HCT116 (cell line): Measurements from ENCODE around the gene TPST1. TPM values are rescaled to one million over a fixed set of nuclear protein-coding genes. Genes with fewer than 3 reads are reported as not detected.

Experiments used
- ATAC-seq: fragments of 200-7000 bp; cut with Tn5 transposase; 2 replicates; pipeline ENCODE4 v1.9.1; 2020; ENCODE audit warnings: mild to moderate bottlenecking, moderate library complexity
- BruUV-seq: library from RNA; stranded (reverse); fragments of 400-500 nt; replicated peaks from 2 replicates; lab custom pipeline; 2021; lab: Mats Ljungman, UMichigan
- CTCF ChIA-PET: fragments of 300-600 bp; sonication (Branson Sonifier 250); formaldehyde crosslinking; loops from one replicate; lab custom pipeline; 2021; ENCODE audit warnings: antibody characterized with exemption; lab: Charles Lee
- POLR2A ChIA-PET: fragments of 300-600, 350-600 bp; sonication (Branson Sonifier 250); formaldehyde crosslinking; loops from one replicate; lab custom pipeline; 2021; ENCODE audit warnings: antibody characterized with exemption; lab: Charles Lee
- RAD21 ChIA-PET, 2 experiments: fragments of 300-600 bp; sonication (Branson Sonifier 250); formaldehyde crosslinking; loops; one replicate each; lab custom pipeline; 2023; ENCODE audit warnings: low total read pairs in 2 of 2; ENCODE audit not compliant: uncharacterized antibody in 2 of 2, unreplicated experiment in 2 of 2, low non-redundant PET in 1 of 2; lab: Charles Lee
- DNase-seq: peaks from one replicate; pipeline ENCODE4 v3.0.0-alpha.2; 2010; ENCODE audit warnings: low read depth, low spot score
- H2AFZ ChIP-seq: fragments of 200-600 bp; shearing (Covaris generic), sonication (generic); 2 replicates; pipeline ENCODE4 v1.6.1; 2017; ENCODE audit warnings: low read depth, mixed run types, mixed read lengths, antibody characterized with exemption, low read length; ENCODE audit not compliant: poor library complexity, severe bottlenecking
- H3K27ac ChIP-seq: 2 replicates; pipeline ENCODE4 v1.5.1; 2012; ENCODE audit warnings: low read depth, low read length
- H3K27me3 ChIP-seq: fragments of 200-600 bp; sonication (generic); 2 replicates; pipeline ENCODE4 v1.6.1; 2016; ENCODE audit warnings: mixed run types, low read length, mixed read lengths; ENCODE audit not compliant: insufficient read depth
- H3K36me3 ChIP-seq, 2 experiments: fragments of 200-500 bp in 1 of 2; fragments of 200-600 bp in 1 of 2; sonication (Bioruptor generic) in 1 of 2; sonication (generic) in 1 of 2; 2 replicates each; pipeline versions ENCODE4 v1.5.1 to v1.6.1; 2014 to 2016; ENCODE audit warnings: low read length in 2 of 2, inconsistent platforms in 1 of 2, mixed read lengths in 1 of 2, mixed run types in 1 of 2; ENCODE audit not compliant: insufficient read depth in 2 of 2, control insufficient read depth in 1 of 2
- H3K4me1 ChIP-seq, 2 experiments: fragments of 200-600 bp in 1 of 2; sonication (generic) in 1 of 2; 2 replicates each; pipeline versions ENCODE4 v1.5.1 to v1.6.1; 2012 to 2017; ENCODE audit warnings: low read length in 2 of 2, inconsistent platforms in 1 of 2, mild to moderate bottlenecking in 1 of 2, mixed read lengths in 1 of 2, mixed run types in 1 of 2, moderate library complexity in 1 of 2; ENCODE audit not compliant: insufficient read depth in 2 of 2, control insufficient read depth in 1 of 2
- H3K4me2 ChIP-seq: fragments of 200-600 bp; sonication (generic); 2 replicates; pipeline ENCODE4 v1.6.1; 2017; ENCODE audit warnings: mixed run types, low read length, mixed read lengths
- H3K4me3 ChIP-seq, 2 experiments: fragments of 200-600 bp in 1 of 2; sonication (generic) in 1 of 2; replicated peaks in 1 of 2; 2 replicates each; pipeline ENCODE4 v1.5.1; 2011 to 2016; ENCODE audit warnings: low read length in 2 of 2, control low read depth in 1 of 2, low read depth in 1 of 2, mild to moderate bottlenecking in 1 of 2, mixed read lengths in 1 of 2, mixed run types in 1 of 2
- H3K79me2 ChIP-seq: fragments of 200-600 bp; sonication (generic); 2 replicates; pipeline ENCODE4 v1.6.1; 2017; ENCODE audit warnings: mild to moderate bottlenecking, mixed run types, low read length, moderate library complexity, mixed read lengths; ENCODE audit not compliant: insufficient read depth
- H3K9ac ChIP-seq: fragments of 200-600 bp; sonication (generic); 2 replicates; pipeline ENCODE4 v1.6.1; 2016; ENCODE audit warnings: low read length, mixed read lengths
- H3K9me2 ChIP-seq: fragments of 200-600 bp; sonication (generic), shearing (Covaris generic); 2 replicates; pipeline ENCODE4 v1.6.1; 2017; ENCODE audit warnings: mixed run types, mild to moderate bottlenecking, moderate library complexity; ENCODE audit not compliant: insufficient read depth
- H3K9me3 ChIP-seq, 2 experiments: fragments of 200-500 bp in 1 of 2; fragments of 200-600 bp in 1 of 2; sonication (Bioruptor generic) in 1 of 2; sonication (generic) in 1 of 2; 2 replicates each; pipeline ENCODE4 v1.6.1; 2014 to 2017; ENCODE audit warnings: low read length in 2 of 2, mixed read lengths in 2 of 2, inconsistent platforms in 1 of 2, low read depth in 1 of 2, mild to moderate bottlenecking in 1 of 2, mixed run types in 1 of 2, moderate library complexity in 1 of 2; ENCODE audit not compliant: control insufficient read depth in 1 of 2, insufficient read depth in 1 of 2
- H4K20me1 ChIP-seq: fragments of 200-600 bp; sonication (generic), shearing (Covaris generic); 2 replicates; pipeline ENCODE4 v1.6.1; 2017; ENCODE audit warnings: mixed run types, mild to moderate bottlenecking, moderate library complexity; ENCODE audit not compliant: insufficient read depth
- CBX3 ChIP-seq: IDR thresholded peaks from 2 replicates; pipeline ENCODE4 v1.6.1; 2012; ENCODE audit warnings: low read depth
- CEBPB ChIP-seq: IDR thresholded peaks from 2 replicates; pipeline ENCODE4 v1.6.1; 2012; ENCODE audit warnings: low read depth
- ELF1 ChIP-seq: IDR thresholded peaks from 2 replicates; pipeline ENCODE4 v1.6.1; 2012; ENCODE audit warnings: low read depth, borderline replicate concordance
- EZH2 ChIP-seq: fragments of 200-600 bp; sonication (generic); IDR thresholded peaks from 2 replicates; pipeline ENCODE4 v1.6.1; 2017; ENCODE audit warnings: antibody characterized with exemption, mixed run types
- EZH2phosphoT487 ChIP-seq: fragments of 200-600 bp; IDR thresholded peaks from 2 replicates; pipeline ENCODE4 v1.6.1; 2018; ENCODE audit warnings: antibody characterized with exemption, borderline replicate concordance
- FOSL1 ChIP-seq: IDR thresholded peaks from 2 replicates; pipeline ENCODE4 v1.6.1; 2012; ENCODE audit warnings: low read depth
- POLR2A ChIP-seq: IDR thresholded peaks from 2 replicates; pipeline ENCODE4 v1.7.0; 2011; ENCODE audit warnings: borderline replicate concordance; ENCODE audit not compliant: insufficient read depth, insufficient read length; ENCODE audit errors: extremely low read depth
- POLR2AphosphoS5 ChIP-seq: IDR thresholded peaks from 2 replicates; pipeline ENCODE4 v1.6.1; 2011; ENCODE audit warnings: mild to moderate bottlenecking, low read depth, low read length, moderate library complexity
- RAD21 ChIP-seq: IDR thresholded peaks from 2 replicates; pipeline ENCODE4 v1.6.1; 2012; ENCODE audit warnings: low read depth, mild to moderate bottlenecking
- SP1 ChIP-seq: IDR thresholded peaks from 2 replicates; pipeline ENCODE4 v1.6.1; 2012; ENCODE audit warnings: low read depth
- TCF7L2 ChIP-seq: IDR thresholded peaks from 2 replicates; pipeline ENCODE4 v1.7.0; 2011; ENCODE audit warnings: borderline replicate concordance, inconsistent platforms; ENCODE audit not compliant: insufficient read depth, insufficient read length; ENCODE audit errors: extremely low read depth
- YY1 ChIP-seq: IDR thresholded peaks from 2 replicates; pipeline ENCODE4 v1.6.1; 2011; ENCODE audit warnings: low read length, low read depth, moderate library complexity, mild to moderate bottlenecking; ENCODE audit not compliant: insufficient replicate concordance; ENCODE audit errors: extremely low read depth
- ZFX ChIP-seq: fragments of 450-650 bp; IDR thresholded peaks from 2 replicates; pipeline ENCODE4 v1.6.1; 2017
- ZNF274 ChIP-seq: fragments of 200-500 bp; sonication (Bioruptor generic); IDR thresholded peaks from 2 replicates; pipeline ENCODE4 v1.6.1; 2014; ENCODE audit warnings: mild to moderate bottlenecking, low read depth, low read length, inconsistent platforms
- intact Hi-C: fragments of 100-400 bp; cut with micrococcal nuclease; formaldehyde crosslinking; loops from 2 replicates; pipeline ENCODE4 v1.10.0; 2022
- total RNA-seq: library from RNA; stranded (reverse); gene quantifications from one replicate; pipeline ENCODE4 v1.2.1, GENCODE V29; 2021; ENCODE audit not compliant: unreplicated experiment
- TF ChIP-seq, protein P1 (sequence below): IDR thresholded peaks from 2 replicates; pipeline ENCODE4 v1.6.1; 2011; ENCODE audit warnings: mild to moderate bottlenecking, low read length, moderate library complexity; ENCODE audit not compliant: insufficient replicate concordance; ENCODE audit errors: extremely low read depth
- TF ChIP-seq, protein P2 (sequence below), 3 experiments: fragments of 200-600 bp in 1 of 3; sonication (generic) in 1 of 3; IDR thresholded peaks in 2 of 3; conservative IDR thresholded peaks in 1 of 3; 2 replicates each; pipeline ENCODE4 v1.5.1; 2012 to 2017; ENCODE audit warnings: low read depth in 2 of 3, low read length in 2 of 3, antibody characterized with exemption in 1 of 3, borderline replicate concordance in 1 of 3, control low read depth in 1 of 3, mild to moderate bottlenecking in 1 of 3, mixed read lengths in 1 of 3, mixed run types in 1 of 3, moderate library complexity in 1 of 3; ENCODE audit not compliant: insufficient read depth in 1 of 3
- TF ChIP-seq, protein P3 (sequence below): IDR thresholded peaks from 2 replicates; pipeline ENCODE4 v1.6.1; 2012
- TF ChIP-seq, protein P4 (sequence below): IDR thresholded peaks from 2 replicates; pipeline ENCODE4 v1.6.1; 2012; ENCODE audit warnings: low read depth

TPST1 gene
- total RNA-seq, 1 experiment from 2014 or later = 11.4 TPM

DNA sequence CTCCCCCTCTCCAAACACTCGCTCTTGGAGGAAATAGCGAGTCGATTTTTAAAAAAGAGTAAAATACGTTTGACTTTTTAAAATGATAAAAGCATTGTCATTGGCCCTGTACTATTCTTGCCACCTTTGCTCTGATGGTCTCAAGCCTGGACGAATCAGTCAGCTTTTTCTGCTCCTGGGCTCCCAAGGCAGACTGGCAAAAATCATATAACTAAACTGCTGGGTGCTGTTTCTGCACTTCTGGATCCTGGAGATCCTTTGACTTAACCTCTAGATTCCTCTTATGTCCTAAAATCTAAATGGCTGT is 1.8 kb downstream of the TPST1 start:
- ChIA-PET RAD21 (no interaction called here), CTCF (no interaction called here), POLR2A (no interaction called here)
- Histone ChIP-seq H3K27me3 (no peaks in the 10 kb centered on the region), H3K9me2 (no peaks in the 10 kb centered on the region), H2AFZ (no peak overlapping the region), H3K79me2 (peaks cover 10% of the 10 kb centered on the region; the same call in 1 of the 2 replicates), H3K4me2 (no peak overlapping the region), H3K4me1 (peaks cover 5 to 20% of the 10 kb centered on the region in 2 experiments; a peak in 3 of 4 replicates), H3K9ac (no peak overlapping the region), H3K27ac (no peak overlapping the region), H3K4me3 (no peak overlapping the region), H3K36me3 (no peaks in the 10 kb centered on the region), H3K9me3 (no peaks in the 10 kb centered on the region), H4K20me1 (no peaks in the 10 kb centered on the region)
- intact Hi-C loops = no loop called here
- no peak for DNase-seq
- no TSS peak for BruUV-seq
- ATAC-seq = no peak
- TF ChIP-seq CEBPB (no peak), SP1 (no peak), CBX3 (no peak), POLR2A (no peak), ELF1 (no peak), EZH2 (no peak), POLR2AphosphoS5 (no peak), RAD21 (no peak), ZFX (no peak), TCF7L2 (no peak), ZNF274 (no peak), EZH2phosphoT487 (no peak), YY1 (no peak), FOSL1 (no peak)
- TF ChIP-seq, protein P1, sequence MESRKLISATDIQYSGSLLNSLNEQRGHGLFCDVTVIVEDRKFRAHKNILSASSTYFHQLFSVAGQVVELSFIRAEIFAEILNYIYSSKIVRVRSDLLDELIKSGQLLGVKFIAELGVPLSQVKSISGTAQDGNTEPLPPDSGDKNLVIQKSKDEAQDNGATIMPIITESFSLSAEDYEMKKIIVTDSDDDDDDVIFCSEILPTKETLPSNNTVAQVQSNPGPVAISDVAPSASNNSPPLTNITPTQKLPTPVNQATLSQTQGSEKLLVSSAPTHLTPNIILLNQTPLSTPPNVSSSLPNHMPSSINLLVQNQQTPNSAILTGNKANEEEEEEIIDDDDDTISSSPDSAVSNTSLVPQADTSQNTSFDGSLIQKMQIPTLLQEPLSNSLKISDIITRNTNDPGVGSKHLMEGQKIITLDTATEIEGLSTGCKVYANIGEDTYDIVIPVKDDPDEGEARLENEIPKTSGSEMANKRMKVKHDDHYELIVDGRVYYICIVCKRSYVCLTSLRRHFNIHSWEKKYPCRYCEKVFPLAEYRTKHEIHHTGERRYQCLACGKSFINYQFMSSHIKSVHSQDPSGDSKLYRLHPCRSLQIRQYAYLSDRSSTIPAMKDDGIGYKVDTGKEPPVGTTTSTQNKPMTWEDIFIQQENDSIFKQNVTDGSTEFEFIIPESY = no peak
- TF ChIP-seq, protein P2, sequence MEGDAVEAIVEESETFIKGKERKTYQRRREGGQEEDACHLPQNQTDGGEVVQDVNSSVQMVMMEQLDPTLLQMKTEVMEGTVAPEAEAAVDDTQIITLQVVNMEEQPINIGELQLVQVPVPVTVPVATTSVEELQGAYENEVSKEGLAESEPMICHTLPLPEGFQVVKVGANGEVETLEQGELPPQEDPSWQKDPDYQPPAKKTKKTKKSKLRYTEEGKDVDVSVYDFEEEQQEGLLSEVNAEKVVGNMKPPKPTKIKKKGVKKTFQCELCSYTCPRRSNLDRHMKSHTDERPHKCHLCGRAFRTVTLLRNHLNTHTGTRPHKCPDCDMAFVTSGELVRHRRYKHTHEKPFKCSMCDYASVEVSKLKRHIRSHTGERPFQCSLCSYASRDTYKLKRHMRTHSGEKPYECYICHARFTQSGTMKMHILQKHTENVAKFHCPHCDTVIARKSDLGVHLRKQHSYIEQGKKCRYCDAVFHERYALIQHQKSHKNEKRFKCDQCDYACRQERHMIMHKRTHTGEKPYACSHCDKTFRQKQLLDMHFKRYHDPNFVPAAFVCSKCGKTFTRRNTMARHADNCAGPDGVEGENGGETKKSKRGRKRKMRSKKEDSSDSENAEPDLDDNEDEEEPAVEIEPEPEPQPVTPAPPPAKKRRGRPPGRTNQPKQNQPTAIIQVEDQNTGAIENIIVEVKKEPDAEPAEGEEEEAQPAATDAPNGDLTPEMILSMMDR (IDR thresholded peaks at IDR 0.05 in 2 of 3, conservative IDR thresholded peaks at IDR 0.05 in 1 of 3; ENCODE audit: borderline replicate concordance in 1 of 3, insufficient read depth in 1 of 3, low read depth in 2 of 3, low read length in 2 of 3) = no peak
- TF ChIP-seq, protein P3, sequence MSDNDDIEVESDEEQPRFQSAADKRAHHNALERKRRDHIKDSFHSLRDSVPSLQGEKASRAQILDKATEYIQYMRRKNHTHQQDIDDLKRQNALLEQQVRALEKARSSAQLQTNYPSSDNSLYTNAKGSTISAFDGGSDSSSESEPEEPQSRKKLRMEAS = no peak
- TF ChIP-seq, protein P4, sequence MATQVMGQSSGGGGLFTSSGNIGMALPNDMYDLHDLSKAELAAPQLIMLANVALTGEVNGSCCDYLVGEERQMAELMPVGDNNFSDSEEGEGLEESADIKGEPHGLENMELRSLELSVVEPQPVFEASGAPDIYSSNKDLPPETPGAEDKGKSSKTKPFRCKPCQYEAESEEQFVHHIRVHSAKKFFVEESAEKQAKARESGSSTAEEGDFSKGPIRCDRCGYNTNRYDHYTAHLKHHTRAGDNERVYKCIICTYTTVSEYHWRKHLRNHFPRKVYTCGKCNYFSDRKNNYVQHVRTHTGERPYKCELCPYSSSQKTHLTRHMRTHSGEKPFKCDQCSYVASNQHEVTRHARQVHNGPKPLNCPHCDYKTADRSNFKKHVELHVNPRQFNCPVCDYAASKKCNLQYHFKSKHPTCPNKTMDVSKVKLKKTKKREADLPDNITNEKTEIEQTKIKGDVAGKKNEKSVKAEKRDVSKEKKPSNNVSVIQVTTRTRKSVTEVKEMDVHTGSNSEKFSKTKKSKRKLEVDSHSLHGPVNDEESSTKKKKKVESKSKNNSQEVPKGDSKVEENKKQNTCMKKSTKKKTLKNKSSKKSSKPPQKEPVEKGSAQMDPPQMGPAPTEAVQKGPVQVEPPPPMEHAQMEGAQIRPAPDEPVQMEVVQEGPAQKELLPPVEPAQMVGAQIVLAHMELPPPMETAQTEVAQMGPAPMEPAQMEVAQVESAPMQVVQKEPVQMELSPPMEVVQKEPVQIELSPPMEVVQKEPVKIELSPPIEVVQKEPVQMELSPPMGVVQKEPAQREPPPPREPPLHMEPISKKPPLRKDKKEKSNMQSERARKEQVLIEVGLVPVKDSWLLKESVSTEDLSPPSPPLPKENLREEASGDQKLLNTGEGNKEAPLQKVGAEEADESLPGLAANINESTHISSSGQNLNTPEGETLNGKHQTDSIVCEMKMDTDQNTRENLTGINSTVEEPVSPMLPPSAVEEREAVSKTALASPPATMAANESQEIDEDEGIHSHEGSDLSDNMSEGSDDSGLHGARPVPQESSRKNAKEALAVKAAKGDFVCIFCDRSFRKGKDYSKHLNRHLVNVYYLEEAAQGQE = no peak
